GM13977 (cell line): Measurements from ENCODE around the gene TNKS2.

Experiments
- DNase-seq: peaks from one replicate; pipeline ENCODE4 v3.0.0; 2012; ENCODE audit warnings: low spot score
- in situ Hi-C: fragments of 300-500 bp; cut with MboI; formaldehyde crosslinking; loops from one replicate; pipeline ENCODE4 v1.12.0; 2022; ENCODE audit warnings: low sequenced_read_pairs, low pct_unique_long_range_greater_than_20kb, mixed read lengths, inconsistent platforms; ENCODE audit not compliant: unreplicated experiment
- TF ChIP-seq, protein P1 (sequence below): IDR thresholded peaks from 2 replicates; pipeline ENCODE4 v1.5.1; 2012; ENCODE audit warnings: mild to moderate bottlenecking, control low read depth; ENCODE audit not compliant: insufficient read depth; ENCODE audit errors: extremely low read depth, missing control alignments

TNKS2 gene

DNA sequence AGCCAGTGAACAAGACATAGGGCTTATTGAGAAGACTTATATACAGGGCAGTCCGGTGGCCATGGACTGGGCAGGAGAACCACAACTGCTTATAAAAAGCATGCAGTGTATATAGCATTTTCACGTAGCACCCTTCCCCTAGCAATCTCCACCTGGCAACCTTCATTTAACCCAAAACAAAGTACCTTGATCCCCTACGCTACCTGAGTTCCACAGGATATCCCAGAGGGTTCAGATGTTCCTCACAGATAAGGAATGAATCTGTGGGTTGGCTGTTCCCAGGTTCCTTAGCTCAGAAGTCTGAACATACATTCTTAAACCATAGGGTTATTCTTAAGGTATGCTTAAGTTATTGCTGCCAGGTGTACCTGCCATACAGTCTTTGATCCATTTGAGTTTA, 22.0 kb upstream of the TNKS2 start:
- in situ Hi-C loops = no loop called here
- no peak for DNase-seq
- TF ChIP-seq, protein P1, sequence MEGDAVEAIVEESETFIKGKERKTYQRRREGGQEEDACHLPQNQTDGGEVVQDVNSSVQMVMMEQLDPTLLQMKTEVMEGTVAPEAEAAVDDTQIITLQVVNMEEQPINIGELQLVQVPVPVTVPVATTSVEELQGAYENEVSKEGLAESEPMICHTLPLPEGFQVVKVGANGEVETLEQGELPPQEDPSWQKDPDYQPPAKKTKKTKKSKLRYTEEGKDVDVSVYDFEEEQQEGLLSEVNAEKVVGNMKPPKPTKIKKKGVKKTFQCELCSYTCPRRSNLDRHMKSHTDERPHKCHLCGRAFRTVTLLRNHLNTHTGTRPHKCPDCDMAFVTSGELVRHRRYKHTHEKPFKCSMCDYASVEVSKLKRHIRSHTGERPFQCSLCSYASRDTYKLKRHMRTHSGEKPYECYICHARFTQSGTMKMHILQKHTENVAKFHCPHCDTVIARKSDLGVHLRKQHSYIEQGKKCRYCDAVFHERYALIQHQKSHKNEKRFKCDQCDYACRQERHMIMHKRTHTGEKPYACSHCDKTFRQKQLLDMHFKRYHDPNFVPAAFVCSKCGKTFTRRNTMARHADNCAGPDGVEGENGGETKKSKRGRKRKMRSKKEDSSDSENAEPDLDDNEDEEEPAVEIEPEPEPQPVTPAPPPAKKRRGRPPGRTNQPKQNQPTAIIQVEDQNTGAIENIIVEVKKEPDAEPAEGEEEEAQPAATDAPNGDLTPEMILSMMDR = no peak

DNA sequence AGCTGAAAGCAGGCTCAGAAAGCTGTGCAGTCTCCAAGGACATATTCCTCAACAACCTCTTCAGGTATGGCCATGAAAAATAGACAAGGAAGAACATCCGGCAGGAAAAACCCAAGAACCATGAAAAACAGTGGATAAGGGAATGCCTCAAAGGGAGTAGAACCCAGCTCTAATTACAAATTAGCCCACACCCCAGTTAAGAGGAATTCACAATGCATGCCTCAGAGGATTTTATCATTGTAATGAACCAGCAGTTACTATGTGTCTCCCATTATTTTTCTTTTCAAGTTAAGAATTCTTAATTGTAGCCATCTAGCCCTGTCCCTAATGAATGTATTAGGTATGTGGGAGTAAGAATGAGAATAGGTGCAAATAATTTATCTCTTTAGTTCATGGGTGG, 19.7 kb upstream of the TNKS2 start:
- TF ChIP-seq, protein P1 = no peak
- in situ Hi-C loops = no loop called here
- no peak for DNase-seq

DNA sequence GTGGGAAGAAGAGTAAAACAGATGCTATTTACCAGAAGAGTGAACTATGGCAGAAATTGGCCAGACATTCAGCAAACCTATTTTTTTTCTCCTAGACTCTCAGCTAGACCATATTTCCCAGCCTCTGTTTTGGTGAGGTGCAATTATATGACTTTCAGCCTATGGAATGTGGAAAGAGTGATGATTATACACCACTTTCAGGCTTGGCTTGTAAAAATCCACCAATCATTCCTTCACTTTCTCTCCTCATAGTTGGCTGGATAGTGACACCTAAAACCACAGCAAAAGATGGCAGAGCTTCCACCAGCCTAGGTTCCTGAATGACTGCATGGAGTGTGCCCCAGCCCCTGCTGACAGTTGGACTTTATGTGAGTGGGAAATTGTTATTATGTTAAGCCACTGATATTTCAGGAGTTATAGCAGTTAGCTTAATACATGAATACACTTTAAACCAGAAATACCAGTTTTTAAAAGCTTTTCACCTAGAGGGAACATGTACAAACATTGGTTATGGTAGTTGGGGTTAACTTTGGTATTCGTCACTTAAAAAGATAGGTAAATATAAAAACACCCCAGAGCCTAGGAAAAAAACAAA, 19.1 kb upstream of the TNKS2 start:
- TF ChIP-seq, protein P1 = no peak
- no peak for DNase-seq
- in situ Hi-C loops = no loop called here

DNA sequence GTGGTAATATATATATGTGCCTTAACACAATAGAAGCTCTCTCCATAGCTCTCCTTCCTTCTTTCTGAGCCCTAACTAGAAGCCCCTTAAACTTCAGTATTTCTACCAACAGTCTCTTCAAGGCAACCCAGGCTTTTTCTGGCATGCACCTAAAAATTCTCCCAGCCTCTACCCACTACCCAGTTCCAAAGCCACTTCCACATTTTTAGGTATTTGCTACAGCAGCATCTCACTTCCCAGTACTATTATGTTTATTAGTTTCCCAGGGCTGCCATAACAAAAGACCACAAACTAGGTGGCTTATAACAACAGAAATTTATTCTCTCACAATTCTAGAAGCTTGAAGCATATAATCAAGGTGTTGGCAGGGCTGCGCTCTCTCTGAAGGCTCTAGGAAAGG, 15.7 kb upstream of the TNKS2 start:
- no peak for DNase-seq
- TF ChIP-seq, protein P1 = no peak
- in situ Hi-C loops = no loop called here

DNA sequence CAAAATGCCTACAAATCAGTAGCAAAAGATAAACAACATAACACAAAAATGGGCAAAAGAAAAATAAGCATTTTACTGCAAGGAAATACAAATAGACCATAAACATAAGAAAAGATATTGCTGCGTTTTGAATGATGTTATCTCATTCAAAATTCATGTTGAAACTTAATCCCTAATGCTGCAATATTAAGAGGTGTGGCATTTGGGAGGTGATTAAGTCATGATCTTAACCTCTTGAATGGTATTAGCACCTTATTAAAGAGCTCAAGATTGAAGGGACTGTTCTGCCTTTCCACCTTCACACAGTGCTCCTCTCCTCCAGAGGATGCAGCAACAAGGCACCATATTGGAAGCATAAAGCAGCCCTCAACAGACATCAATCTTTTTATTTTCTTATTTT, 12.4 kb upstream of the TNKS2 start:
- no peak for DNase-seq
- TF ChIP-seq, protein P1 = no peak
- in situ Hi-C loops = no loop called here

DNA sequence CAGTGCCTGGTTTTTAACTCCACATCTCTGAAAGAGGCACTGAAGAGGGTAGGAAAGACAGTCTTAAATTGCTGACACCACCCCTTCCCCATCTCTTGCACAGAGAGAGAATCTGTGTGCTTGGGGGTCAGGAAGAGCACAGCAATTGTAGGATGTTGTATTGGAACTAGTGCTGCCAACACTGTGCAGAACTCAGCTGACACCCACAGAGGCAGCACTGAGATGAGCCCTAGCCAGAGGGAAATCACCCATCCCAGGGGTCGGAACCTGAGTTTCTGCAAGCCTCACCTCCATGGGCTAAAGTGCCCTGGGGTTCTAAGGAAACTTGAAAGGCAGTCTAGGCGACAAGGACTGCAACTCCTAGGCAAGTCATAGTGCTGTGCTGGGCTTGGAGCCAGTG, 11.0 kb upstream of the TNKS2 start:
- TF ChIP-seq, protein P1 = no peak
- in situ Hi-C loops = no loop called here
- DNase-seq = no peak

DNA sequence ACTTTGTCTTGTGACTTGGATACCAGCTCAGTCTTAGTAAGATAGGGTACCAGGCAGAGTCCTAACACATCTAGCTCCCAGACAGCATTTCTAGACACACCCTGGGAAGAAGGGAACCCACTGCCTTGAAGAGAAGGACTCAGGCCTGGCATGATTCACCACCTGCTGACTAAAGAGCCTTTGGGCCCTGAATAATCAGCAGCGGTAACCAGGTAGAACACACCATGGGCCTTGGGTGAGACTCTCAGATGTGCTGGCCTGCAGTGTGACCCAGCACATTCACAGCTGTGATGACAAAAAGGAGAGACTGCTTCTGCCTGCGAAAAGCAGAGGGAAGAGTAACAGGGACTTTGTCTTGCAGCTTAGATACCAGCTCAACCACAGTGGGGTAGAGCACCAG, 10.4 kb upstream of the TNKS2 start:
- TF ChIP-seq, protein P1 = no peak
- no peak for DNase-seq
- in situ Hi-C loops = no loop called here
